ENCODE data around the gene NBEA.
"Not testable (repeated sequence)": the region's sequence is repeated elsewhere in the genome, so short reads cannot be mapped to it uniquely, and the experiment has no call there.

NBEA gene

GRCh38 chr13:35648201-35648600, 706.1 kb downstream of the NBEA start:
- peak overlapping the region; percentile 30; the same call in 1 of the 2 replicates for H3K27ac ChIP-seq
- TF ChIP-seq CTCF (conservative IDR thresholded peaks at IDR 0.05): no peak

GRCh38 chr13:35649162-35649561, 707.1 kb downstream of the NBEA start:
- no peak for TF ChIP-seq CTCF (conservative IDR thresholded peaks at IDR 0.05)
- H3K27ac ChIP-seq: no peak overlapping the region

- no peak overlapping the region for H3K27ac ChIP-seq
- TF ChIP-seq CTCF (conservative IDR thresholded peaks at IDR 0.05): no peak
Observed at GRCh38 chr13:35659796-35660195, 717.7 kb downstream of the NBEA start.

GRCh38 chr13:35664747-35665146, 722.7 kb downstream of the NBEA start:
- no peak overlapping the region for H3K27ac ChIP-seq
- no peak for TF ChIP-seq CTCF (conservative IDR thresholded peaks at IDR 0.05)

DNA sequence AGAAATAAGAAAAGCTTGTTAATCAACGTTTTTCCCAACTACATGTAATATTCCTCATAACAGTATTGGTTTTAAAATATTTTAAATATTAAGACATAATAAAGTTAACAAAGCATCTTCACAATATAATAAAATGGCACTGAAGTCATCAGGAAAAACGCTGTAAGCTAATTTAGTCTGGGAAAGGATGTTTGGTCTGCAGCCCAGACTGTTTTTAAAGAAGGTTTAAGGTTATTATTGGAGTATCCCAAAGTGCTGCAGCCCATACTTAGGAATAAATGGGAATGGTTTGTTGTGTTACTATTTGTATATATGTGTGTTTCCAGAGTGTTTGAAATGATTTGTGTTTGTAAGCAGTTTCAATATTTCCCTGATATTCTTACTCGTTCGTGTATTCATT, 727.3 kb downstream of the NBEA start:
- no peak overlapping the region for H3K27ac ChIP-seq
- TF ChIP-seq CTCF (conservative IDR thresholded peaks at IDR 0.05): no peak

GRCh38 chr13:35672611-35673010, 730.5 kb downstream of the NBEA start:
- no peak for TF ChIP-seq CTCF (conservative IDR thresholded peaks at IDR 0.05)
- H3K27ac ChIP-seq: no peak overlapping the region

DNA sequence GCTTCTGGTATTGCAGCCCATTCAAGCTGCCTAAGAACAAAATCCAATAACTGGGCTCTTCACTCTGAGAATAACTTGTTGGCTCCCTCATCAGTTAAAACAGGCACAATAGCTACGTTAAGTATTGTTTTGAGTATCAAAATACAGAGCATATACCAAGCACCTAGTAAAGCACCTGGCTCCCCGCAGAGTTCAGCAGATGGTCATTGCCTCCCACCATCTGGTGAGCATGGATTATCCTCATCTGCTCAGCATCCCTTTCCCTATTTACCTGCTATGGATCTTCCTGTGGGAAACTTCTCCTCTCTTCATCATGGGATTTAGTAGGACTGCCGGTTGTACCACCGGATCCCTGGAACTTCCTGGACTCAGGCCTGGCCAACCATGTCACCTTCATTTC, 733.6 kb downstream of the NBEA start:
- TF ChIP-seq CTCF (conservative IDR thresholded peaks at IDR 0.05): no peak
- H3K27ac ChIP-seq: no peak overlapping the region

DNA sequence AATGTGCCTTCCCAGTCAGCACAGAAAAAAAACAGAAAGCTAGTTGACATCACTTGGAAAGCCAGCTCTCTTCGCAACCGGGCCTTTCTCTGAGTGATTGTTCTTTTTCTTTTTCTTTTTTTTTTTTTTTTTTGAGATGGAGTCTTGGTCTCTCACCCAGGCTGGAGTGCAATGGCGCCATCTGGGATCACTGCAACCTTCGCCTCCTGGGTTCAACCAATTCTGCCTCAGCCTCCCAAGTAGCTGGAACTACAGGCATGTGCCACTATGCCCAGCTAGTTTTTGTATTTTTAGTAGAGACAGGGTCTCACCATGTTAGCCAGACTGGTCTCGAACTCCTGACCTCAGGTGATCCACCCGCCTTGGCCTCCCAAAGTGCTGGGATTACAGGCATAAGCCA, 735.8 kb downstream of the NBEA start:
- not testable (repeated sequence) for H3K27ac ChIP-seq
